CD8-positive, alpha-beta memory T cell (primary cell): ENCODE results near the gene EPB42. TPM values are rescaled to one million over a fixed set of nuclear protein-coding genes. Genes with fewer than 3 reads are reported as not detected.
A peak's percentile ranks its signal among the peaks of the same experiment; 100 is the strongest.

Experiments
- CTCF ChIA-PET: fragments of 350-600 bp; sonication (Branson Sonifier 250); formaldehyde crosslinking; loops from one replicate; lab custom pipeline; 2021; ENCODE audit warnings: antibody characterized with exemption; lab: Charles Lee
- POLR2A ChIA-PET: fragments of 350-600 bp; sonication (Branson Sonifier 250); formaldehyde crosslinking; loops from one replicate; lab custom pipeline; 2021; ENCODE audit warnings: antibody characterized with exemption; lab: Charles Lee
- DNase-seq, 5 donors: peaks; one replicate each; pipeline versions ENCODE4 v3.0.0 to v3.0.0-alpha.2; 2020 to 2022; ENCODE audit warnings: mixed read lengths in 1 of 5
- H3K27ac ChIP-seq: one replicate; pipeline ENCODE4 v1.7.0; 2013; ENCODE audit warnings: low read depth, mild to moderate bottlenecking, low read length, moderate library complexity
- H3K27me3 ChIP-seq: 2 replicates; pipeline ENCODE4 v1.7.0; 2013; ENCODE audit warnings: low read length, mild to moderate bottlenecking; ENCODE audit not compliant: insufficient read depth, poor library complexity, severe bottlenecking
- H3K36me3 ChIP-seq: 2 replicates; pipeline ENCODE4 v1.7.0; 2013; ENCODE audit warnings: mild to moderate bottlenecking, low read length, moderate library complexity; ENCODE audit not compliant: insufficient read depth
- H3K4me1 ChIP-seq: 2 replicates; pipeline ENCODE4 v1.7.0; 2013; ENCODE audit warnings: mild to moderate bottlenecking, low read length, moderate library complexity; ENCODE audit not compliant: insufficient read depth
- H3K4me3 ChIP-seq: 2 replicates; pipeline ENCODE4 v1.7.0; 2013; ENCODE audit warnings: mild to moderate bottlenecking, low read length
- H3K9me3 ChIP-seq: 2 replicates; pipeline ENCODE4 v1.7.0; 2013; ENCODE audit warnings: mild to moderate bottlenecking, low read length
- H3K27ac Mint-ChIP-seq, 8 donors: one replicate each; pipeline ENCODE4 v1.8.0; 2020 to 2021; ENCODE audit warnings: mixed read lengths in 8 of 8, mild to moderate bottlenecking in 6 of 8, inconsistent platforms in 3 of 8, moderate library complexity in 3 of 8
- H3K27me3 Mint-ChIP-seq, 2 donors: one replicate each; pipeline ENCODE4 v1.8.0; 2020 to 2021; ENCODE audit warnings: mixed read lengths in 2 of 2, mild to moderate bottlenecking in 1 of 2, moderate library complexity in 1 of 2
- H3K36me3 Mint-ChIP-seq, 3 donors: one replicate each; pipeline ENCODE4 v1.8.0; 2020 to 2021; ENCODE audit warnings: mixed read lengths in 3 of 3, inconsistent platforms in 1 of 3, mild to moderate bottlenecking in 1 of 3
- H3K4me1 Mint-ChIP-seq, 3 donors: one replicate each; pipeline ENCODE4 v1.8.0; 2020 to 2021; ENCODE audit warnings: mixed read lengths in 3 of 3, inconsistent platforms in 1 of 3, mild to moderate bottlenecking in 1 of 3
- H3K4me3 Mint-ChIP-seq, 7 donors: one replicate each; pipeline ENCODE4 v1.8.0; 2020 to 2021; ENCODE audit warnings: mixed read lengths in 7 of 7, mild to moderate bottlenecking in 6 of 7, moderate library complexity in 4 of 7, inconsistent platforms in 2 of 7
- H3K9me3 Mint-ChIP-seq, 5 donors: one replicate each; pipeline ENCODE4 v1.8.0; 2020 to 2022; ENCODE audit warnings: mixed read lengths in 5 of 5, mild to moderate bottlenecking in 3 of 5, moderate library complexity in 2 of 5, inconsistent platforms in 1 of 5
- polyA plus RNA-seq: library from polyadenylated mRNA; unstranded; fragments of 300-500 nt; fragmentation: Illumina TruSeq; gene quantifications from one replicate; pipeline ENCODE4 v1.2.3, GENCODE V29; 2021
- total RNA-seq, 2 experiments: library from RNA; stranded (reverse); gene quantifications; one replicate each; pipeline ENCODE4 v1.2.3, GENCODE V29; 2021

Gene EPB42
- total and polyA plus RNA-seq, 3 experiments from 2014 or later: not detected

DNA sequence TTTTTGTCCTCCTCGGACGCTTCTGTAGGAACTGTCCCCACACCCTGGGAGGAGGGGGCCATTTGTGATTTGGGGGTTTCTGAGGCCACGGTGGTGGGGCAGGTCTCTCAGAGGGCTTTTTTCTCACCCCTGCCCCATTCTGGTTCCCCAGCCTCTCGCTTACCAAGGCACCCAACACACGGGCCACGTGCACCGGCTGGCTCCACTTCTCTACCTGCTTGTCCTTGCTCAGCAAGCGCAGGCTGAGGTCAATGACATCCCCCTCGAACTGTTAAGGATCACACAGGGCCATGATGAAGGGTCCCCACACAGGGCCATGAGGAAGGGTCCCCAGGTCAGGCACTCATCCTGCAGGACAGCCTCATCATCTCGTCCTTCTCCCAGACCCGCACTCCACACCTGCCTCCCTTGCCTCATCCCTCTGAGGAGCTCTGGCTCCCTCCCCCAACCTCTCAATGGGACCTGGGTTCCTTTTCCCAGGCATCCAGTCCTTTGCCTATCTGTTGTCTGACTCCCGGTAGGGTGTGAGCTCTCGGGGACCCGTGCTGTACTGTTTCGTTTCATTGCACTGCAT is 10.6 kb downstream of the EPB42 start:
- POLR2A ChIA-PET: no interaction called here
- Histone ChIP-seq H3K27ac (no peak overlapping the region), H3K36me3 (no peaks in the 10 kb centered on the region), H3K9me3 (no peaks in the 10 kb centered on the region), H3K4me3 (no peak overlapping the region), H3K27me3 (no peaks in the 10 kb centered on the region), H3K4me1 (no peaks in the 10 kb centered on the region)
- H3K9me3 Mint-ChIP-seq: no peaks in the 10 kb centered on the region
- CTCF ChIA-PET: interaction anchor here (0.7 kb wide), 1 partner anchor 76 kb away, joined by 3 read pairs; no protein-coding TSS in a partner anchor
- H3K27me3 Mint-ChIP-seq: peaks cover 6 to 20% of the 10 kb centered on the region in 2 donors
- no peaks in the 10 kb centered on the region for H3K36me3 Mint-ChIP-seq
- H3K27ac Mint-ChIP-seq: no peak overlapping the region
- no peaks in the 10 kb centered on the region for H3K4me1 Mint-ChIP-seq
- DNase-seq: no peak
- no peak overlapping the region for H3K4me3 Mint-ChIP-seq

DNA sequence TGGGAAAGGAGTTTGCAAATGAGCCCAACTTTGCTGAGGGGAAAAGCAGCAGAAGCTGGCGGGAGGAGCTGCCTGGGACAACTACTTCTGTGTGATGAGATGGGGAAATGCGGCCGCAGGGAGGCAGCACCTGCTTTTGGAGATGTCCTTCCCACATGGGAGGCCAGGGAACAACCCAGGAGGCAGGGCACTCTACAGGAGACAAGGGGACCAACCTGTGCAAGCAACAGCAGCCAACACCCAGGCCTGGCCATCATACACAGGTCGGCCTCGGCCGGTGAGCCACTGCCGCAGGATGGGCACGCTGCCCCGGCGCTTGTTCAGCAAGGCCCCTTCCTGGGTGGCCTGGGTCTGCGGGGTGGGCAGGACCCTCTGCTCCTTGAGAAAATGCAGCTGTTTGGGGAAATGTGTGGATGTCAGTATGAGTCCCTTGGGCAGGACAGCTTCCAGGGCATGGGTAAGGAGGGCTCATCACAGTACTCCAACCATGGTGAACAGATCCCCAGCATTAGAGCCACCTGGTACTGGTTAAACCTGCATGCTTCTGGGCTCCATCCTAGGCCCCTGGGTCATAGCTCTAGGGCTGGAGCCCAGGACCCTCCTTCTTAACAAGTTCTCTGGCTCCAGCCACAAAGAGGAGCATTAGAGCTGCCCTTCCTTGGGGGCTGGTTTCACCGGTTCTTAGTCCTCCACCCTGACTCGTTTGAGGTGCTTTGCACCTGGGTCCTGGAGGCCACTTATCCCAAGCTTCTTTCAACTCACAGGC is 11.6 kb downstream of the EPB42 start:
- peaks cover 6 to 20% of the 10 kb centered on the region in 2 donors for H3K27me3 Mint-ChIP-seq
- Histone ChIP-seq H3K27ac (no peak overlapping the region), H3K4me1 (no peaks in the 10 kb centered on the region), H3K4me3 (no peak overlapping the region), H3K9me3 (no peaks in the 10 kb centered on the region), H3K36me3 (no peaks in the 10 kb centered on the region), H3K27me3 (no peaks in the 10 kb centered on the region)
- peaks cover 2 to 3% (median 3%) of the 10 kb centered on the region in 3 donors for H3K4me1 Mint-ChIP-seq
- peak overlapping the region in 1 of 8 donors; percentile 50 for H3K27ac Mint-ChIP-seq
- H3K9me3 Mint-ChIP-seq: no peaks in the 10 kb centered on the region
- ChIA-PET CTCF (interaction anchor here (0.7 to 1.1 kb wide), 2 partner anchors 16 to 77 kb away, joined by 3 read pairs; no protein-coding TSS in a partner anchor), POLR2A (interaction anchor here (0.5 kb wide), 1 partner anchor 168 kb away, joined by 5 read pairs; no protein-coding TSS in a partner anchor)
- no peaks in the 10 kb centered on the region for H3K36me3 Mint-ChIP-seq
- no peak for DNase-seq
- H3K4me3 Mint-ChIP-seq: no peak overlapping the region

DNA sequence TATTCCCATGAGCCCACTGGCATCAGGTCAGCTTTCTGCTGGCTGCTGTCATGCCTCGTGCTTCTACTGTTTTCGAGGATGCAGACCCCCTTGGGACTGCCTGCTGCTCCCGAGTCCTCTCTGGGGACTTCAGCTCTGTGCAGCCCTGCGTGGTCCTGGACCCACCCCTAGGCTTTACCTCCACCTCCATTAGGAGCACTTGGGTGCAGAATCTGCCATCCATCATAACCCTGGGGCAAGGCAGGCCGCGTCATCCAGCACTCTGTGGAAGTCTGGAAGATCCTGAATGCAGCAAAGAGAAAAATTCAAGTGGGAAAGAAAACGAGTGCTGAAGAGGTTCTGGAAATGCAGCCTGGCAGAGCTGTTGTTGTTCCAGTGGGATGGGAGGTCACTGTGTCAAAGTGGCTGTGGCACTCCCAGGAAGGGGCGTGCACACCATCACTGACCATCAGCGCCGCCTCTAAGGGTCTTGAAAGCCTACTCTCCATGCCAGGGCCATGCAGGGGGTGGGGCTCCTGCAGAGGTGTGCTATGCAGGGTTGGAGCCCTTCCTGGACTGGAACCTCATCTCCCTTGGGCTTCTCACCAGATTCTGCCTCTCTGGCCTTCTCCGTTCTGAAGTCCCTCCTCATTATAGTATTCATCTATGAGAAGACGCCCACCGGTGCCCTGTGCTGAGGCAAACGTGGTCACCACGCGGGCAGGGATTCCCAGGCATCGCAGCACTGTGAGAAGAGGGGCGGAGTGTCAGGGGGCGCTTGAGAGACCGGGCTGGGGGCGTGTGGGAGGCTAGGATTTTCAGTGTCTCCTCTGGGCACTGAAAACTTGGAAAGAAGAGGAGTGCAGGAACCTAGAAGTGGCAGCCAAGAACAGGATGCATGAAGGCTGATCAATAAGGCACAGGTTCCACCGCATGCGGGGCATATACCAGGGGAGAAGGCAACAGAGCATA is 12.5 kb downstream of the EPB42 start:
- no peaks in the 10 kb centered on the region for H3K9me3 Mint-ChIP-seq
- Histone ChIP-seq H3K27me3 (no peaks in the 10 kb centered on the region), H3K9me3 (no peaks in the 10 kb centered on the region), H3K4me1 (no peaks in the 10 kb centered on the region), H3K4me3 (no peak overlapping the region), H3K36me3 (no peaks in the 10 kb centered on the region), H3K27ac (no peak overlapping the region)
- ChIA-PET POLR2A (interaction anchor here (0.5 kb wide), 1 partner anchor 11 kb away, joined by 3 read pairs; no protein-coding TSS in a partner anchor), CTCF (interaction anchor here (1.1 kb wide), 1 partner anchor 17 kb away, joined by 3 read pairs; no protein-coding TSS in a partner anchor)
- H3K27ac Mint-ChIP-seq: no peak overlapping the region
- DNase-seq: no peak
- peaks cover 3 to 5% (median 5%) of the 10 kb centered on the region in 3 donors for H3K4me1 Mint-ChIP-seq
- H3K36me3 Mint-ChIP-seq: no peaks in the 10 kb centered on the region
- H3K27me3 Mint-ChIP-seq: peaks cover 6 to 20% of the 10 kb centered on the region in 2 donors
- H3K4me3 Mint-ChIP-seq: no peak overlapping the region

DNA sequence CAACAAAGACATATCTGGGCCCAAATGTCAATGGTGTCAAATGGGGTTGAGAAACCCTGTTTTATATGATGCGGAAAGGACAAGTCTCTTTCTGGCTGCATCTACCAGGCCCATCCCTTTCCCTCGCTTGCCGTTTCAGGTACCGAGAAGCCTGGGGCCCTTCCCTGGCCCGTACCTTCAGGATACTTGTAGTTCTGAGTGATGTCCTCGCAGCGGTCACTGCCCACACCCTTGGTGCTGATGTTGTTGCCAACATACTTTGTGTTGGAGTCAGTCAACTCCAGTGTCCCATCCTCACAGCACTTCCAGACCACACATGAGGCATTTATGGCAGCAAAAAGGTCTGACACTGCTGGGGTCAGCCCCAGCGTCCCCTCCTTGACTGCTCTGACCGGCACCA is 13.8 kb downstream of the EPB42 start:
- Histone ChIP-seq H3K4me1 (no peaks in the 10 kb centered on the region), H3K9me3 (no peaks in the 10 kb centered on the region), H3K36me3 (no peaks in the 10 kb centered on the region), H3K27me3 (no peaks in the 10 kb centered on the region), H3K27ac (no peak overlapping the region), H3K4me3 (no peak overlapping the region)
- Mint-ChIP-seq H3K9me3 (no peaks in the 10 kb centered on the region), H3K4me1 (peaks cover 3 to 5% (median 5%) of the 10 kb centered on the region in 3 donors), H3K27ac (peak overlapping the region in 1 of 8 donors; percentile 7), H3K4me3 (no peak overlapping the region), H3K36me3 (no peaks in the 10 kb centered on the region), H3K27me3 (peaks cover 6 to 20% of the 10 kb centered on the region in 2 donors)
- DNase-seq: no peak
- POLR2A ChIA-PET: no interaction called here
- CTCF ChIA-PET: no interaction called here

DNA sequence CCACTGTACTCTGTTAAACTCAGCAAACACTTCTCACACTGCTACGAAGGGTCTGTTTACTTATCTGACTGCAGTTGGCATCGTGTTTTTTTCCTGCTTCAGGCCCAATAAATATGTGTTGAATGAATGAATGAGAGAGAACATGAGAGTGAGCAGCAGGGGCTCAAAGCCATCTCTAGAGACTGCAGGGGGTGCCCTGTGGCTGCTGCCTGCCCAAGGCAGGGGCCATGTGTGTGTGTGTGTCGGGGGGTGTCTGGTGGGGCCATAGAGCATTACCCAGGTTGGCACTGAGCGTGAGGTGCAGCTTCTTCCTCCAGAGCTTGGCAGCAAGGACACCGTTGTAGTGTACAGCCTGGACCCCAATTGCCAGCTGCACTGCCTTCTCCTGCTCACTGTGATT is 14.8 kb downstream of the EPB42 start:
- Mint-ChIP-seq H3K4me1 (peaks cover 3 to 5% (median 5%) of the 10 kb centered on the region in 3 donors), H3K4me3 (no peak overlapping the region), H3K36me3 (no peaks in the 10 kb centered on the region), H3K9me3 (no peaks in the 10 kb centered on the region), H3K27me3 (peaks cover 5 to 19% of the 10 kb centered on the region in 2 donors), H3K27ac (no peak overlapping the region)
- no peaks in the 10 kb centered on the region for H3K9me3 ChIP-seq
- H3K4me1 ChIP-seq: no peaks in the 10 kb centered on the region
- CTCF ChIA-PET: no interaction called here
- no peak for DNase-seq
- POLR2A ChIA-PET: no interaction called here
- no peaks in the 10 kb centered on the region for H3K36me3 ChIP-seq
- no peaks in the 10 kb centered on the region for H3K27me3 ChIP-seq
- H3K4me3 ChIP-seq: no peak overlapping the region
- no peak overlapping the region for H3K27ac ChIP-seq

DNA sequence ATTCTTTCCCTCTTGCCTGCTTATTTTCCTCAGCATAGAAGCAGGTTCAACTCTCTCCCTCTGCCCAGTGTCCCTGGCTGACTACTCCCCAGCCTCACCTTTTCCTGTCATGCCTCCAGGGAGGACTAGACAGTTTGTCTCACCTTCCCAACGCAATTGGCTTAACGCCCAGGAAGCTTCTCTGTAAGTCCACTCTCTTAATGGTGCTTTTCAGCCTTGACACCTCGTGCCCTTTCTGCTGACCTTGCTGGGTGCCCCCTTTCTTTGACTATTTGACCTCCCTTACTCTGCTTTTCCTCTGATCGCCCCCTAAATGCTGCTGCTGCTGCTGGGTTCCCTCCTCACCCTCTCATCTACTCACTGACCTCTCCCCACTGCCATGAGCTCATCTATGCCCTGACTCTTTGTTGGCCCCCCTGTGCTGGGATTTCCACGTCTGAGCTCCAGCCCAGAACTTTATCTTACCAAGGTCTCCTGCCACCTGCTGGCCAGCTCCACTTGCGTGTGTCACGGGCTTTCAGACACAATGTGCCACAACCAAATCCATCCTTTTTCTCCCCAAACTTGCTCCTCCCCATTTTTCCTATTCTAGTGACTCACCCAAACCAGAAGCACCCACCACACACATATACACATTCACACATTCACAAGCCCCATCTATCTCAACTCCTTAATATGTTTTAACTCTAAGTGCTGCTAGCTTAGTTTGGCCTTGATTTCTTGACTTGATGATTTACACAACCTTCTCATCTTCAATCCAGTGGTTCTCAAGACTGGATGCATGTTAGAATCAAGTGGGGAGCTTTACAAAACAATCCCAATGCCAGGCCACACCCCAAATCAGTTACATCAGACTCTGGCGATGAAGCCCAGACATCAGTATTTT is 16.6 kb downstream of the EPB42 start:
- Mint-ChIP-seq H3K36me3 (peaks cover 0 to 3% (median 1%) of the 10 kb centered on the region in 3 donors), H3K4me1 (peaks cover 3 to 5% (median 5%) of the 10 kb centered on the region in 3 donors), H3K27me3 (peaks cover 1 to 7% of the 10 kb centered on the region in 2 donors), H3K27ac (peak overlapping the region in 3 of 8 donors; percentile 55 to 62 (median 58)), H3K4me3 (no peak overlapping the region), H3K9me3 (peaks cover 0 to 2% (median 0%) of the 10 kb centered on the region in 5 donors)
- ChIA-PET POLR2A (interaction anchor here (0.6 kb wide), 1 partner anchor 227 kb away, joined by 3 read pairs; no protein-coding TSS in a partner anchor), CTCF (interaction anchor here (0.9 to 2.3 kb wide), 8 partner anchors 9 to 278 kb away, joined by 3 to 12 read pairs (median 6); no protein-coding TSS in a partner anchor)
- Histone ChIP-seq H3K4me3 (no peak overlapping the region), H3K27ac (no peak overlapping the region), H3K36me3 (no peaks in the 10 kb centered on the region), H3K27me3 (no peaks in the 10 kb centered on the region), H3K4me1 (no peaks in the 10 kb centered on the region), H3K9me3 (no peaks in the 10 kb centered on the region)
- peak in 4 of 5 donors; percentile 12 to 62 (median 19) for DNase-seq
